Fibroblast of skin of left quadriceps (primary cell): ENCODE measurements around the gene CYB5R3.
"Not testable (repeated sequence)": the region's sequence is repeated elsewhere in the genome, so short reads cannot be mapped to it uniquely, and the experiment has no call there.

Experiments used
- DNase-seq, 2 experiments: peaks; one replicate each; pipeline ENCODE4 v3.0.0-alpha.2; 2013; ENCODE audit warnings: low read depth in 2 of 2

Gene CYB5R3

GRCh38 chr22:42623756-42624441 is 25.3 kb downstream of the CYB5R3 start:
- DNase-seq: no peak

GRCh38 chr22:42623301-42623751 is 25.9 kb downstream of the CYB5R3 start:
- no peak for DNase-seq

GRCh38 chr22:42622061-42622710 is 27.0 kb downstream of the CYB5R3 start:
- DNase-seq: no peak

- peak; percentile 31 to 34 for DNase-seq
These were observed 27.6 kb downstream of the CYB5R3 start for GRCh38 chr22:42621505-42622002.

GRCh38 chr22:42620084-42620483 is 29.1 kb downstream of the CYB5R3 start:
- DNase-seq: no peak

- no peak for DNase-seq
These were observed 29.7 kb downstream of the CYB5R3 start for GRCh38 chr22:42619261-42620063.

GRCh38 chr22:42617155-42617983 is 31.8 kb downstream of the CYB5R3 start:
- no peak for DNase-seq

GRCh38 chr22:42615860-42616175 is 33.4 kb downstream of the CYB5R3 start:
- not testable (repeated sequence) for DNase-seq

- DNase-seq: peak; percentile 99
These were observed 33.9 kb downstream of the CYB5R3 start for GRCh38 chr22:42615092-42615859.

GRCh38 chr22:42614312-42615091 is 34.7 kb downstream of the CYB5R3 start, which contains the start of gene POLDIP3:
POLDIP3 (minus strand) TSS chr22:42614883; CDS start chr22:42614857, 26 bp downstream.
- DNase-seq: peak; percentile 96 to 97

GRCh38 chr22:42613872-42614301 is 35.3 kb downstream of the CYB5R3 start:
- no peak for DNase-seq

GRCh38 chr22:42612336-42612735 is 36.9 kb downstream of the CYB5R3 start:
- DNase-seq: no peak

- DNase-seq: no peak
These were observed 38.1 kb downstream of the CYB5R3 start for GRCh38 chr22:42611051-42611450.

- DNase-seq: no peak
These were observed 39.0 kb downstream of the CYB5R3 start for GRCh38 chr22:42610186-42610585.

- peak; percentile 47 to 53 for DNase-seq
These were observed 40.3 kb downstream of the CYB5R3 start for GRCh38 chr22:42608823-42609361.

GRCh38 chr22:42608136-42608822 is 40.9 kb downstream of the CYB5R3 start:
- no peak for DNase-seq

- DNase-seq: not testable (repeated sequence)
These were observed 41.6 kb downstream of the CYB5R3 start for GRCh38 chr22:42607641-42608040.

GRCh38 chr22:42604403-42604802 is 44.8 kb downstream of the CYB5R3 start:
- DNase-seq: no peak

- no peak for DNase-seq
These were observed 45.8 kb downstream of the CYB5R3 start for GRCh38 chr22:42603427-42603826.
